Ishikawa (cell line): ENCODE measurements around the gene RAB11FIP4.

Experiments used
- CEBPB ChIP-seq: IDR thresholded peaks from 2 replicates; pipeline ENCODE4 v1.6.1; 2012
- CREB1 ChIP-seq: IDR thresholded peaks from 2 replicates; pipeline ENCODE4 v1.6.1; 2012; ENCODE audit warnings: low read depth
- EGR1 ChIP-seq: IDR thresholded peaks from 2 replicates; pipeline ENCODE4 v1.6.1; 2012
- EP300 ChIP-seq: IDR thresholded peaks from 2 replicates; pipeline ENCODE4 v1.6.1; 2012; ENCODE audit warnings: borderline replicate concordance
- NFIC ChIP-seq: IDR thresholded peaks from 2 replicates; pipeline ENCODE4 v1.6.1; 2012
- RAD21 ChIP-seq: IDR thresholded peaks from 2 replicates; pipeline ENCODE4 v1.6.1; 2012; ENCODE audit warnings: low read depth
- TAF1 ChIP-seq: IDR thresholded peaks from 2 replicates; pipeline ENCODE4 v1.6.1; 2012; ENCODE audit warnings: low read depth, mild to moderate bottlenecking
- TCF12 ChIP-seq: IDR thresholded peaks from 2 replicates; pipeline ENCODE4 v1.6.1; 2012; ENCODE audit warnings: low read depth
- USF1 ChIP-seq: IDR thresholded peaks from 2 replicates; pipeline ENCODE4 v1.6.1; 2012
- YY1 ChIP-seq: IDR thresholded peaks from 2 replicates; pipeline ENCODE4 v1.6.1; 2012; ENCODE audit warnings: low read depth
- ZBTB7A ChIP-seq: IDR thresholded peaks from 2 replicates; pipeline ENCODE4 v1.6.1; 2012; ENCODE audit warnings: low read depth
- TF ChIP-seq, protein P1 (sequence below): IDR thresholded peaks from 2 replicates; pipeline ENCODE4 v1.6.1; 2012
- TF ChIP-seq, protein P2 (sequence below): IDR thresholded peaks from 2 replicates; pipeline ENCODE4 v1.6.1; 2012; ENCODE audit warnings: low read depth, mild to moderate bottlenecking

GRCh38 chr17:31411707-31412285 lies 20.3 kb downstream of the RAB11FIP4 start:
- TF ChIP-seq USF1 (no peak), CREB1 (no peak), NFIC (no peak), TAF1 (no peak), EP300 (no peak), TCF12 (no peak), EGR1 (no peak), CEBPB (no peak), YY1 (no peak), RAD21 (no peak), ZBTB7A (no peak)
- TF ChIP-seq, protein P1, sequence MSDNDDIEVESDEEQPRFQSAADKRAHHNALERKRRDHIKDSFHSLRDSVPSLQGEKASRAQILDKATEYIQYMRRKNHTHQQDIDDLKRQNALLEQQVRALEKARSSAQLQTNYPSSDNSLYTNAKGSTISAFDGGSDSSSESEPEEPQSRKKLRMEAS = no peak
- TF ChIP-seq, protein P2, sequence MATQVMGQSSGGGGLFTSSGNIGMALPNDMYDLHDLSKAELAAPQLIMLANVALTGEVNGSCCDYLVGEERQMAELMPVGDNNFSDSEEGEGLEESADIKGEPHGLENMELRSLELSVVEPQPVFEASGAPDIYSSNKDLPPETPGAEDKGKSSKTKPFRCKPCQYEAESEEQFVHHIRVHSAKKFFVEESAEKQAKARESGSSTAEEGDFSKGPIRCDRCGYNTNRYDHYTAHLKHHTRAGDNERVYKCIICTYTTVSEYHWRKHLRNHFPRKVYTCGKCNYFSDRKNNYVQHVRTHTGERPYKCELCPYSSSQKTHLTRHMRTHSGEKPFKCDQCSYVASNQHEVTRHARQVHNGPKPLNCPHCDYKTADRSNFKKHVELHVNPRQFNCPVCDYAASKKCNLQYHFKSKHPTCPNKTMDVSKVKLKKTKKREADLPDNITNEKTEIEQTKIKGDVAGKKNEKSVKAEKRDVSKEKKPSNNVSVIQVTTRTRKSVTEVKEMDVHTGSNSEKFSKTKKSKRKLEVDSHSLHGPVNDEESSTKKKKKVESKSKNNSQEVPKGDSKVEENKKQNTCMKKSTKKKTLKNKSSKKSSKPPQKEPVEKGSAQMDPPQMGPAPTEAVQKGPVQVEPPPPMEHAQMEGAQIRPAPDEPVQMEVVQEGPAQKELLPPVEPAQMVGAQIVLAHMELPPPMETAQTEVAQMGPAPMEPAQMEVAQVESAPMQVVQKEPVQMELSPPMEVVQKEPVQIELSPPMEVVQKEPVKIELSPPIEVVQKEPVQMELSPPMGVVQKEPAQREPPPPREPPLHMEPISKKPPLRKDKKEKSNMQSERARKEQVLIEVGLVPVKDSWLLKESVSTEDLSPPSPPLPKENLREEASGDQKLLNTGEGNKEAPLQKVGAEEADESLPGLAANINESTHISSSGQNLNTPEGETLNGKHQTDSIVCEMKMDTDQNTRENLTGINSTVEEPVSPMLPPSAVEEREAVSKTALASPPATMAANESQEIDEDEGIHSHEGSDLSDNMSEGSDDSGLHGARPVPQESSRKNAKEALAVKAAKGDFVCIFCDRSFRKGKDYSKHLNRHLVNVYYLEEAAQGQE = no peak
